AG04449 (cell line): ENCODE measurements around the gene TEAD1.

ENCODE experiments used
- CTCF ChIA-PET: fragments of 350-600 bp; formaldehyde crosslinking; extraction: SDS; loops from one replicate; lab custom pipeline; 2021; ENCODE audit warnings: antibody characterized with exemption; lab: Yijun Ruan, JAX
- POLR2A ChIA-PET: fragments of 400-600, 350-600 bp; formaldehyde crosslinking; extraction: SDS; loops from one replicate; lab custom pipeline; 2020; ENCODE audit warnings: antibody characterized with exemption, inconsistent platforms; lab: Yijun Ruan, JAX
- DNase-seq: peaks from one replicate; pipeline ENCODE4 v3.0.0-alpha.2; 2010; ENCODE audit warnings: low read depth, low spot score
- H3K4me3 ChIP-seq: 2 replicates; pipeline ENCODE4 v1.5.1; 2011; ENCODE audit warnings: low read depth, mild to moderate bottlenecking, control low read depth, low read length
- CTCF ChIP-seq: IDR thresholded peaks from one replicate; pipeline ENCODE4 v1.5.1; 2011; ENCODE audit warnings: mild to moderate bottlenecking, moderate library complexity, low read length, control low read depth, inconsistent platforms; ENCODE audit not compliant: insufficient read depth; ENCODE audit errors: missing control alignments

TEAD1 gene

GRCh38 chr11:12673924-12674570 lies at the start of gene TEAD1:
Gene TEAD1, plus strand, starts transcription at chr11:12674421.
- CTCF ChIA-PET, result interaction anchor here (1.0 to 1.3 kb wide), 2 partner anchors 215 to 386 kb away, joined by 3 to 5 read pairs; no protein-coding TSS in a partner anchor
- peak; percentile 73 for DNase-seq
- peak within 1 kb of the TSS; percentile 76 for H3K4me3 ChIP-seq
- no peak for TF ChIP-seq CTCF
- POLR2A ChIA-PET, result interaction anchor here (0.6 to 0.9 kb wide), 4 partner anchors 96 to 240 kb away, joined by 3 to 5 read pairs (median 3); no protein-coding TSS in a partner anchor

- no peak for DNase-seq
- CTCF ChIA-PET, result no interaction called here
- TF ChIP-seq CTCF, result no peak
- POLR2A ChIA-PET, result no interaction called here
- no peak overlapping the region for H3K4me3 ChIP-seq
Observed at GRCh38 chr11:12624595-12624994, 49.6 kb upstream of the TEAD1 start.

GRCh38 chr11:12625438-12626071 lies 48.7 kb upstream of the TEAD1 start:
- no peak overlapping the region for H3K4me3 ChIP-seq
- POLR2A ChIA-PET, result no interaction called here
- CTCF ChIA-PET, result no interaction called here
- peak; percentile 74 for DNase-seq
- no peak for TF ChIP-seq CTCF

GRCh38 chr11:12626616-12627015 lies 47.6 kb upstream of the TEAD1 start:
- CTCF ChIA-PET, result no interaction called here
- POLR2A ChIA-PET, result no interaction called here
- no peak overlapping the region for H3K4me3 ChIP-seq
- no peak for DNase-seq
- no peak for TF ChIP-seq CTCF

- no peak overlapping the region for H3K4me3 ChIP-seq
- POLR2A ChIA-PET, result no interaction called here
- no peak for DNase-seq
- no peak for TF ChIP-seq CTCF
- CTCF ChIA-PET, result interaction anchor here (1.2 kb wide), 1 partner anchor 298 kb away, joined by 3 read pairs; no protein-coding TSS in a partner anchor
Observed at GRCh38 chr11:12628314-12628713, 45.9 kb upstream of the TEAD1 start.

- TF ChIP-seq CTCF, result no peak
- no peak for DNase-seq
- CTCF ChIA-PET, result no interaction called here
- H3K4me3 ChIP-seq, result no peak overlapping the region
- POLR2A ChIA-PET, result no interaction called here
Observed at GRCh38 chr11:12629601-12630313, 44.5 kb upstream of the TEAD1 start.
